Measurements from ENCODE around the gene CCDC15. TPM values are rescaled to one million over a fixed set of nuclear protein-coding genes. Genes with fewer than 3 reads are reported as not detected.
A peak's percentile ranks its signal among the peaks of the same experiment; 100 is the strongest.

The CCDC15 gene
- total and polyA plus RNA-seq, 4 donors = 2.6 to 4.6 (median 3.7) TPM

DNA sequence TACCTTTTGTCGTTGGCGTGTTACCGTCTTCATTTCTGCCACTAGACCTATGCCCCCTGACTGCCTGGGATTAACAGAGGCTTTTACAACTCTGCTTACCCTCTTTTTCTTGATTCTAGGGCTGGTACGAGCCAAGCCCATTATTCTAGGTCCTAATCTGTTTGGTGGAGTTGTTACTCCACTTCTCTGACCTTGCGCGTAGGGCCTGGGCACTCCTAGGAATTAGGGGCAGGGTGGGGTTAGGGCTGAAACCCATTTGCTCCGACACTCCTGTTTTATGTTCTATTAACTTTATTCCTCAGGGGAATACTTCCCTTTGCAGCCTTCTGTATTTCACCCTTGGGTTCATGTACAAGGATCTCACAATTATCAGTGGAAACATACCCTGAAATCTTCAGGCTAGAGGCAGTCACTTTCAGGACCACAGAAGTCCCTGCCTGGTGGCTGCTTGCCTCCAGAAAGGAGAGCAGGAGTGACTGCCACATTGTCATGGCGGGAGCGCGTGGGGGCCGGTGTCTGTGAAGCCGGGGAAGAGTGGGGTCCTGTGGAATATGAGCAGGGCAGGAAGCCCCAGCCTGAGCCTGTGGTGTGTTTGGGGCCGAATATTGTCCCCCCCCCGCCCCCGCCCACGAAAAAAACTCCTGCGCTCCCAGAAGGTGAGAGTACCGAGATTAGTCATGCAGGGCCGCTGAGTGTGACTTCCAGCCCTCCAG is 108.4 kb downstream of the CCDC15 start:
- H3K4me1 ChIP-seq (ENCODE audit: control insufficient read depth, insufficient read depth, low read length) = peaks cover 18% of the 10 kb centered on the region
- H3K27ac ChIP-seq (ENCODE audit: low read depth, low read length) = no peak overlapping the region
- peak in 1 of 6 donors; percentile 8 for DNase-seq (ENCODE audit: low read depth in 4 of 6, low spot score in 6 of 6)
- 40% methylated on average over 7 of the region's 19 CpGs for WGBS (ENCODE audit: insufficient coverage)
- no peaks in the 10 kb centered on the region for H3K36me3 ChIP-seq (ENCODE audit: control insufficient read depth, insufficient read depth, low read length)
- peak overlapping the region; percentile 61 for H3K4me3 ChIP-seq (ENCODE audit: low read depth, low read length)
- H3K9me3 ChIP-seq (ENCODE audit: control insufficient read depth, insufficient read depth, low read length) = no peaks in the 10 kb centered on the region
- H3K27me3 ChIP-seq (ENCODE audit: control insufficient read depth, insufficient read depth, low read length) = peaks cover 26% of the 10 kb centered on the region

DNA sequence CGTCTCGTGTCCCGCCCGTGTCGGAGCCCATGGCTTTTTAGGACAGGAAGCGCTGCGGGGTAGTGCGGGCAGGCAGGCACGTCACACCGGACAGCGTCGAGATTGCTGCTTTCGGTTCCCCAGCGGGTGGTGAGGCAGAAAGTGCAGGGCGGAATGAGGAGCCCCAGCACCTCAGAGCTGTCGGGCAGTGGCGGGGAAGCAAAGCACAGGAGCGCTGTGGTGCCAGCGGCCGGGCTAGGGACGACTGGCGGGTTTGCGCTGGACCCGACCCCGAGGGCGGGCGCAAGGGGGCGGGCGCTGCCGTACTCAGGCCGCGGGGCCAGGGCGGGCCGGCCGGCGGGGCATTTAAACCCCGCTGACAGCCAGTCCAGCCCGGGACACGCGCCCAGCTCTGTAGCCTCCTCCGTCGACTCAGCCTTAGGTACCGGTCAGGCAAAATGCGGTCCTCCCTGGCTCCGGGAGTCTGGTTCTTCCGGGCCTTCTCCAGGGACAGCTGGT is 109.0 kb downstream of the CCDC15 start, which contains the start of gene SLC37A2:
TSS of gene SLC37A2 (plus strand) at position 375 of the 498 bp plus-strand sequence. CDS start at position 438, 63 bp downstream.
- H3K4me1 ChIP-seq (ENCODE audit: control insufficient read depth, insufficient read depth, low read length) = peaks cover 18% of the 10 kb centered on the region
- under 1% methylated on average over 46 of the region's 46 CpGs for WGBS (ENCODE audit: insufficient coverage)
- H3K27ac ChIP-seq (ENCODE audit: low read depth, low read length) = no peak within 1 kb of the TSS
- H3K4me3 ChIP-seq (ENCODE audit: low read depth, low read length) = peak within 1 kb of the TSS; percentile 61
- peaks cover 26% of the 10 kb centered on the region for H3K27me3 ChIP-seq (ENCODE audit: control insufficient read depth, insufficient read depth, low read length)
- H3K36me3 ChIP-seq (ENCODE audit: control insufficient read depth, insufficient read depth, low read length) = no peaks in the 10 kb centered on the region
- no peaks in the 10 kb centered on the region for H3K9me3 ChIP-seq (ENCODE audit: control insufficient read depth, insufficient read depth, low read length)
- DNase-seq (ENCODE audit: low read depth in 4 of 6, low spot score in 6 of 6) = peak in 4 of 6 donors; percentile 15 to 69 (median 38)

DNA sequence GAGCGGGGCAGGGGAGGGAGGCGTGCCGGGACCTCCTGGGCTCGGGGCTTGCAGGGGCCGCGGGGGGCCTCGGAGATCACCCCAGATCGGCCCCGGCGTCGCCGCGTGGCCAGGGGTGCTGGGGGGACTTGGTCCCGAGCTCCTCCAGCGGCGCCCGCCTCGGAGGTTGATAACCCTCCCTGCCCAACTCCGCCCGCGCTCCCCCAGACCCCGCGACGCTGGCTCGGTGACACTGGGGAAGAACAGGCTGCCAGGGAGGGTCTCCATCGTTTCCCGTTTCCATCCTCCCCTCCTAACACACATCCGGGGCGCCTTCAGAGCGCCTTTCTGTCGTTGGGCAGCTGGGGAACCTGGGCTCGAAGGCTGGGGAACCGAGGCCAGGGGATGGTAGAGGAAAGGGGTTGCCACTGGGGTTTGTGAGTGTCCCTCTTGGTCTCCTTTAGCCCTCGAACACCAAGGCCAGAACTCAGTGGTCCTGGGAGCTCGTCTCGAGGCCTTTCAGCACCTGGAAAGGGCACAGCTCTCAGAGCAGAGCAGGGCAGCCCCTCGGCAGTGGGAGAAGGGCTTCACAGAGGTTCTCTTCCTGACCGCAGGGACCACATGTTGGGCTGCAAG is 109.5 kb downstream of the CCDC15 start:
- Histone ChIP-seq H3K9me3 (ENCODE audit: control insufficient read depth, insufficient read depth, low read length) (no peaks in the 10 kb centered on the region), H3K27me3 (ENCODE audit: control insufficient read depth, insufficient read depth, low read length) (peaks cover 26% of the 10 kb centered on the region), H3K36me3 (ENCODE audit: control insufficient read depth, insufficient read depth, low read length) (no peaks in the 10 kb centered on the region), H3K4me3 (ENCODE audit: low read depth, low read length) (peak overlapping the region; percentile 61), H3K4me1 (ENCODE audit: control insufficient read depth, insufficient read depth, low read length) (peaks cover 18% of the 10 kb centered on the region), H3K27ac (ENCODE audit: low read depth, low read length) (no peak overlapping the region)
- WGBS (ENCODE audit: insufficient coverage) = 2% methylated on average over 34 of the region's 38 CpGs
- DNase-seq (ENCODE audit: low read depth in 4 of 6, low spot score in 6 of 6) = peak in 2 of 6 donors; percentile 28 to 30

DNA sequence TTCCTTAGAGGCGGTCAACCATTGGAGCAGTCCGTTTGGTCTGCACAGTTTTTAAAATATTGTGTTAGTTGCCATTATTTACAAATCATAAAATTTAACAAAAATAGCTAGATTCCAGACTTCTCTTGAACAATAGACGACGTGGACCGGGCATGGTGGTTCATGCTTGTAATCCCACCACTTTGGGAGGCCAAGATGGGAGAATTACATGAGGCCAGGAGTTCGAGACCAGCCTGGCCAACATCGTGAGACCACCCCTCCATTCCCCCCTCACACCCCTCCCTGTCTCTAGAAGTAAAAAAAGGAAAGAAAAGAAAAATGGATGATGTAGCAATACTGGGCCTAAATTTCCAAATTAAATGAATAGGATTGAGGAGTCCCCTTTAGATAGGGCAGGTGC is 110.1 kb downstream of the CCDC15 start:
- H3K4me1 ChIP-seq (ENCODE audit: control insufficient read depth, insufficient read depth, low read length) = peaks cover 18% of the 10 kb centered on the region
- DNase-seq (ENCODE audit: low read depth in 4 of 6, low spot score in 6 of 6) = no peak
- WGBS (ENCODE audit: insufficient coverage) = no CpG with 5 or more reads among the region's 7 CpGs
- H3K4me3 ChIP-seq (ENCODE audit: low read depth, low read length) = no peak overlapping the region
- no peak overlapping the region for H3K27ac ChIP-seq (ENCODE audit: low read depth, low read length)
- no peaks in the 10 kb centered on the region for H3K36me3 ChIP-seq (ENCODE audit: control insufficient read depth, insufficient read depth, low read length)
- H3K27me3 ChIP-seq (ENCODE audit: control insufficient read depth, insufficient read depth, low read length) = peaks cover 26% of the 10 kb centered on the region
- no peaks in the 10 kb centered on the region for H3K9me3 ChIP-seq (ENCODE audit: control insufficient read depth, insufficient read depth, low read length)

DNA sequence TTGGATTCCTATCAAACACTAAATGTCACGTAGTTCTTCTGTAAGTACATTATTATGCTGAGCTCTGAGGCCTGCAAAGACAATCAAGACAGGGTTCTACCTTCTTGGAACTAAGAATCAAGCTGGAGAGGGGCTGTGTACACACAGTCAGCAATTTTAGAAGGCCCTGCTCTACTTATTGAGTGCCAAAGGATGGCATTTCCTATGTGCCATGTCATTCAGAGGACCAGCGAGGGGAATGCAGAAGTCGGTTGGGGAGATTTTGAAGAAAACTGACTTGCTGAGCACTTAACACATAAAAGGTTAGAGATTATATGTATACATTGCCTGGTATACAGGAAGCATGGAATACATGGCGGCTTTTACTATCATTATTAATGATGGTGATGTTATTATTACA is 114.4 kb downstream of the CCDC15 start:
- 80% methylated on average over 1 of the region's 4 CpGs for WGBS (ENCODE audit: insufficient coverage)
- Histone ChIP-seq H3K4me3 (ENCODE audit: low read depth, low read length) (no peak overlapping the region), H3K4me1 (ENCODE audit: control insufficient read depth, insufficient read depth, low read length) (peaks cover 26% of the 10 kb centered on the region), H3K27ac (ENCODE audit: low read depth, low read length) (no peak overlapping the region), H3K36me3 (ENCODE audit: control insufficient read depth, insufficient read depth, low read length) (no peaks in the 10 kb centered on the region), H3K9me3 (ENCODE audit: control insufficient read depth, insufficient read depth, low read length) (no peaks in the 10 kb centered on the region), H3K27me3 (ENCODE audit: control insufficient read depth, insufficient read depth, low read length) (peaks cover 19% of the 10 kb centered on the region)
- DNase-seq (ENCODE audit: low read depth in 4 of 6, low spot score in 6 of 6) = no peak

DNA sequence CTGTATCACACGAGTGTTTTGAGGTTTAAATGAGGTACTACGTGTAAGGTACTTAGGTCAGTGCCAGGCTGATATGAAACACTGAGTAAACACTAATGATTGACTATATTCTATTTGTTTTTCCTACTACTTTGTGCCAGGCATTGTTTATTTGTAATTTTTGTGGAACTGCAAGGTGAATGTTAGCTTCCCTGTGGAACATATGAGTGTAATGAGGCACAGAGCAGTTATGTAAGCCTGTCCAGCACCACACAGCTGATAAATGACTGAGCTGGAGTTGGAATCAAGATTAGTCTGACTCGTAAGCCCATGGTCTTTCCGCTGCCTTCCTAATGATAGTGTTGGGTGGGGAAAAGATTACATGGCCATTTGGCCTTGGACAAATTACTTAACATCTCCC is 115.0 kb downstream of the CCDC15 start:
- Histone ChIP-seq H3K9me3 (ENCODE audit: control insufficient read depth, insufficient read depth, low read length) (no peaks in the 10 kb centered on the region), H3K36me3 (ENCODE audit: control insufficient read depth, insufficient read depth, low read length) (no peaks in the 10 kb centered on the region), H3K4me1 (ENCODE audit: control insufficient read depth, insufficient read depth, low read length) (peaks cover 20% of the 10 kb centered on the region), H3K27ac (ENCODE audit: low read depth, low read length) (no peak overlapping the region), H3K4me3 (ENCODE audit: low read depth, low read length) (no peak overlapping the region), H3K27me3 (ENCODE audit: control insufficient read depth, insufficient read depth, low read length) (peaks cover 12% of the 10 kb centered on the region)
- WGBS (ENCODE audit: insufficient coverage) = no CpG with 5 or more reads among the region's 4 CpGs
- no peak for DNase-seq (ENCODE audit: low read depth in 4 of 6, low spot score in 6 of 6)

DNA sequence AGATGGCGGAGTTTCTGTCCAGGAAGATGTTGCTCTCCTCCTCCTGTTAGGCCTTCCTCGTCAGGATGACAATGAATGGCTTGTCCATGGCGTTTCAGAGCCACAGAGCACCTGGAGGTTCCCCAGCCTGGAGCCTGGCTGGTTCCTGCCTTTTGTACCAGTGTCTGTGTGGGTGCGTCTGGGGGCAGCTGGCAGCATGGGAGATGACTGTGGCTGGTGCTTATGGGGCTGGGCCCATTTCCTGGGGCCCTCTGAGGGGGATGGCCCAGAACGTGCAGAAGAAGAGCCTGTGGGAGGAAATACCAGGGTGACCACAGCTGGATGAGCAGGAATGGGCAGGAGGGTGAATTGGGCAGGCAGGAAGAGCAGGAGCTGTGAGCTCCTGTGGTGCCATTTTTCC is 115.8 kb downstream of the CCDC15 start:
- Histone ChIP-seq H3K36me3 (ENCODE audit: control insufficient read depth, insufficient read depth, low read length) (no peaks in the 10 kb centered on the region), H3K9me3 (ENCODE audit: control insufficient read depth, insufficient read depth, low read length) (no peaks in the 10 kb centered on the region), H3K4me1 (ENCODE audit: control insufficient read depth, insufficient read depth, low read length) (peaks cover 18% of the 10 kb centered on the region), H3K4me3 (ENCODE audit: low read depth, low read length) (no peak overlapping the region), H3K27ac (ENCODE audit: low read depth, low read length) (no peak overlapping the region), H3K27me3 (ENCODE audit: control insufficient read depth, insufficient read depth, low read length) (peaks cover 7% of the 10 kb centered on the region)
- WGBS (ENCODE audit: insufficient coverage) = 79% methylated on average over 5 of the region's 5 CpGs
- DNase-seq (ENCODE audit: low read depth in 4 of 6, low spot score in 6 of 6) = no peak

DNA sequence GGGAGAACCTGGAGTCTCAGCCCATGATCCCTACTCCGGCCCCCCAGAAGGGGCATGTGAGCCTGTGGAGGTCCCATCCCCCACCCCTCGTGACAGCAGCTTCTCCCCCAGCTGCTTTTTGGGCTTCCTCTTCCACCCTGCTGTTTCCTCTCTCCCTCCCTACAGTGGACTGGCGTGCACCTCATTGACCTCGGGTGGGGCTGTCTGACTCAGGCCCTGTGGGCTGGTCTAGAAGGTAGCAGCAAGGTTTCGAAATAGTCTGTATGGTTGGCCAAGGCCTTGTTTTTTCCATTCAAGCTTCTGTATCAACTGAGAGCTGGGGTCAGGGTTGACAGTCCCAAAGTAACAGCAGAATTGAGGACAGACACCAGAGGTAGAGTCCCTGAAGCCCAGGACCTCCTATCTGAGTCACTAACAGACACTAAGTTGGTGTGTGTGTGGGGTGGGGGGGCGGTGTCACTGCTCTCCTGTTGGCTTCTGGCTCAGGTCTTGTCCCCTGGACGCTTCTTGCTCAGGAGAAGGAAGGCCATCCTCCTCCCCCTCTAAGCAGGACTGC is 116.8 kb downstream of the CCDC15 start:
- Histone ChIP-seq H3K27me3 (ENCODE audit: control insufficient read depth, insufficient read depth, low read length) (no peaks in the 10 kb centered on the region), H3K9me3 (ENCODE audit: control insufficient read depth, insufficient read depth, low read length) (no peaks in the 10 kb centered on the region), H3K36me3 (ENCODE audit: control insufficient read depth, insufficient read depth, low read length) (no peaks in the 10 kb centered on the region), H3K4me3 (ENCODE audit: low read depth, low read length) (no peak overlapping the region), H3K4me1 (ENCODE audit: control insufficient read depth, insufficient read depth, low read length) (peaks cover 18% of the 10 kb centered on the region), H3K27ac (ENCODE audit: low read depth, low read length) (no peak overlapping the region)
- peak in 1 of 6 donors; percentile 15 for DNase-seq (ENCODE audit: low read depth in 4 of 6, low spot score in 6 of 6)
- 82% methylated on average over 4 of the region's 7 CpGs for WGBS (ENCODE audit: insufficient coverage)

DNA sequence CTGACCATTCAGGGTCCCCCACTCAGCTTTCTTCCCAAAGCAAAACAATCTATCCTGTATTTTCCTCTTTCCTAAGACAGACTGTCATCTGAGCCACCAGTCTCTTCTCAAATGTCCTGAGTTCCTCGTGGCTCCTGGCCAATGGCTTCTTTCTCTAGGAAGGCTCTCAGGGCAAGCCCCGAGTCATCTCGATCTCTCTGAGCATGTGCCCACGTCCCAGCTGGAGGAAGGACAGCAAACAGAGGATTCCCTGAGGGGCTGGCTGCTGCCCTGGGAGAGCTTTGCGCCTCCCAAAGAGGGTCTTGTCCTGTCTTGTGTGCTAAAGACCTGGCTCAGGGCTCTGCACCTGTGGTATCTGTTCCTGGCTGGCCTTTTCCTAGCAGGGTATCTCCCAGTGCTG is 117.4 kb downstream of the CCDC15 start:
- no peak overlapping the region for H3K4me3 ChIP-seq (ENCODE audit: low read depth, low read length)
- no peak overlapping the region for H3K27ac ChIP-seq (ENCODE audit: low read depth, low read length)
- no peaks in the 10 kb centered on the region for H3K36me3 ChIP-seq (ENCODE audit: control insufficient read depth, insufficient read depth, low read length)
- peaks cover 18% of the 10 kb centered on the region for H3K4me1 ChIP-seq (ENCODE audit: control insufficient read depth, insufficient read depth, low read length)
- H3K27me3 ChIP-seq (ENCODE audit: control insufficient read depth, insufficient read depth, low read length) = no peaks in the 10 kb centered on the region
- peak in 1 of 6 donors; percentile 18 for DNase-seq (ENCODE audit: low read depth in 4 of 6, low spot score in 6 of 6)
- WGBS (ENCODE audit: insufficient coverage) = 25% methylated on average over 5 of the region's 5 CpGs
- H3K9me3 ChIP-seq (ENCODE audit: control insufficient read depth, insufficient read depth, low read length) = no peaks in the 10 kb centered on the region

Measured in spinal cord (tissue), 10 donors.